Astrocyte of the spinal cord (primary cell): ENCODE data around the gene SLC22A3.
A peak's percentile ranks its signal among the peaks of the same experiment; 100 is the strongest.

Experiments used
- DNase-seq: peaks from one replicate; pipeline ENCODE4 v3.0.0; 2011; ENCODE audit warnings: low read depth, low spot score
- H3K4me3 ChIP-seq: 2 replicates; pipeline ENCODE4 v1.5.1; 2011; ENCODE audit warnings: low read depth, mild to moderate bottlenecking, low read length, moderate library complexity
- CTCF ChIP-seq: IDR thresholded peaks from 2 replicates; pipeline ENCODE4 v1.5.1; 2012; ENCODE audit warnings: low read depth, mild to moderate bottlenecking, low read length, inconsistent platforms
- in situ Hi-C: cut with HindIII; loops from 2 replicates; pipeline ENCODE4 v1.10.0; 2017; ENCODE audit warnings: low sequenced_read_pairs

The SLC22A3 gene

DNA sequence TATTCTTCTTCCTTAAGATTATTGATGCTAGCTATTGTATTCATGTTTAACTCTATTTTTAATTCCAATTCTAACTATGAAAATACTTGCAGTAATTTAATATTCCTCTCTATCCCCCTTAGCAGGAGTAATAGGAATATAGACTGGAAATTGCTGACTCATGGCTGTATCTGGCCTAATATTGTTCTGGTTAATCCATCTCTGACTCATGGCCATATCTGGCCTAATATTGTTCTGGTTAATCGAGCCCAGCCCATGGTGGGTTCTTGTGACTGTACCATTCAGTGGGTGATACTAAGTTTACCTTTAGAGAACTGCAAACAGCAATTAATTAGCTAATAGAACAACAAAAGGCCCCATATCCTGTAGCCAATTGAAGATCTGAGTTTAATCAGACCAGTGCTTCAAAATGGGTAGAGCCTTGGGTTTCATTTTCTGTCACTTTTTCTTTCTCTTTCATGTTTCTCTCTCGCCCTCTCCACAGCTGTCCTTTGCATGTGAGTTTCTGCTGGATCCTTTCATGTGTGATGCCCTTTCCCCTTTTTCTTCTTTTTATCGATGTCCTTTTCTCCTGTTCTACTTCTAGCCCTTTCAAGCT is 50.6 kb downstream of the SLC22A3 start:
- in situ Hi-C loops, result no loop called here
- H3K4me3 ChIP-seq, result no peak overlapping the region
- peak; percentile 15 for DNase-seq
- TF ChIP-seq CTCF, result no peak

- no peak overlapping the region for H3K4me3 ChIP-seq
- DNase-seq, result peak; percentile 44
- TF ChIP-seq CTCF, result no peak
- in situ Hi-C loops, result no loop called here
Measured at GRCh38 chr6:160400446-160400845, 52.3 kb downstream of the SLC22A3 start.

DNA sequence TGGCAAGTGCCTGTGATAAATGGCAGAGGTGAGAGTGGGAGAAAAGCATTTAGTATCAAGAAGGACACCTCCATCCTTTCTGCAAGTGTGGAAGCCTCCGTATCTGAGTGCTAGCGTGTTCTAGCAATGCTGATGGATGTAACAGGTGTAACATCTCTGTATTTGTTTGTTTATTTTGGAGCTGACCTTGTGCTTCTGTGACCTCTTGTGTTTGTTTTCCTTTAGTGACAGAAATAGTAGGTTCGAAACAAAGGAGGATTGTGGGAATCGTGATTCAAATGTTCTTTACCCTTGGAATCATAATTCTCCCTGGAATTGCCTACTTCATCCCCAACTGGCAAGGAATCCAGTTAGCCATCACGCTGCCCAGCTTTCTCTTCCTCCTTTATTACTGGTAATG is 60.4 kb downstream of the SLC22A3 start:
- H3K4me3 ChIP-seq, result no peak overlapping the region
- no peak for TF ChIP-seq CTCF
- in situ Hi-C loops, result no loop called here
- DNase-seq, result no peak

DNA sequence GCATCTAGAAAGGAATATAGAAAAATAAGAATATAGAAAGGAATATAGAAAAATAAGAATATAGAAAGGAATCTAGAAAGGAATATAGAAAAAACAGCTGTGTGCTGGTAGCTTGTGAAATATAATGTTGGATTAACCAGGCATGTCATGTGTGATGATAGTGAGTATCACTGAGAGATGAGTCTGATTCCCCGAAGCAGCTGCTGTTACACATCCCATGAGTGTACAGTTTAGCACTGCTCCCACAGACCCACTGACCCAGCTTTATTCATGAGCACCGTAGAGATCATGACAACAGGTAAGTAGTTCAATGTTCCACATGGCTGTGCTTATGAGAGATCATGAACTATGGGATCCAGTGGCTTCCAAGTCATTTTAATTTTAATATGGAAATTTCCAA is 64.8 kb downstream of the SLC22A3 start:
- in situ Hi-C loops, result no loop called here
- no peak for TF ChIP-seq CTCF
- H3K4me3 ChIP-seq, result no peak overlapping the region
- no peak for DNase-seq

DNA sequence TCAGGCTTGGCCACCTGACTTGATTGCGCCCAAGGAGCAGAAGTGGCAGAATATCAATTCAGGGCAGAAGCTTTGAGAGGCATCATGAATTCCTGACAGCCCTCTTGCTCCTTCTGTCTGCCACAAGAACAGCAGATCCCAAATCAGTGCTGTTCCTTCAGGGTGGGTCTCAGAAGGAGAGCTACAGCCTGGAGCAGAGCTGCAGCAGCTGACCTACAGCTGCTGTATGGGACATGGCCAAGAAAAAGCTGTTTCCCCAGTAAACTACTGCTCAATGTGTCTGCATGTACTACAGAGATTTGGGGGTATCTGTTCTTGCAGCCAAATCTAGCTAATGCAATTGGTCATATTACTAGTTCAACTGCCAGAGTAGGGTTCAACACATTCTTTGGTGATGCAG is 69.0 kb downstream of the SLC22A3 start:
- in situ Hi-C loops, result no loop called here
- no peak for TF ChIP-seq CTCF
- no peak for DNase-seq
- no peak overlapping the region for H3K4me3 ChIP-seq

GRCh38 chr6:160417550-160417949 is 69.4 kb downstream of the SLC22A3 start:
- no peak for TF ChIP-seq CTCF
- no peak for DNase-seq
- in situ Hi-C loops, result no loop called here
- H3K4me3 ChIP-seq, result no peak overlapping the region

DNA sequence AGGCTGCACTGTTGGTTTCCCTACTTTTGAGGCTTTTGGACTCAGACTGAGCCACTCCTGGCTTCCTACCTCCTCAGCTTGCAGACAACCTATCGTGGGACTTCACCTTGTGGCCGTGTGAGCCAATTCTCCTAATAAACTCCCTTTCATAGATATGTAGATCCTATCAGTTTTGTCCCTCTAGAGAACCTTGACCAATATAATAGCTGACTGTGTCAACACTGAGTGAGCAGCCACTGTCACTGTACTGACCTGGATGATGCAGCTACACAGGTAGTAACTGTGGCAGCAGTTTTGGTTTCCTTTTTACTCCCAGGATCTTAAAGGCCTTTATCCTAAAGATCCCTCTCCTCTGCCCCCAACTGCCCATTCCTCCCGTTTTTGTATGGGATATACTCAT is 70.2 kb downstream of the SLC22A3 start:
- no peak for TF ChIP-seq CTCF
- H3K4me3 ChIP-seq, result no peak overlapping the region
- no peak for DNase-seq
- in situ Hi-C loops, result no loop called here
